Right renal cortex interstitium (tissue), 3 donors: ENCODE measurements around the gene OR11G2. TPM values are rescaled to one million over a fixed set of nuclear protein-coding genes. Genes with fewer than 3 reads are reported as not detected.
"Not testable (repeated sequence)": the region's sequence is repeated elsewhere in the genome, so short reads cannot be mapped to it uniquely, and the experiment has no call there.

ENCODE experiments used
- DNase-seq, 3 donors: peaks; one replicate each; pipeline ENCODE4 v3.0.0-alpha.2; 2013; ENCODE audit warnings: low read depth in 3 of 3, low spot score in 2 of 3
- polyA plus RNA-seq, 3 donors: library from polyadenylated mRNA; unstranded; fragments of 120-200 nt; gene quantifications; one replicate each; pipeline ENCODE4 v1.2.1, GENCODE V29; 2013; ENCODE audit not compliant: insufficient read length in 3 of 3

OR11G2 gene
- polyA plus RNA-seq, 3 donors, result not detected

GRCh38 chr14:20219033-20219432, 28.3 kb downstream of the OR11G2 start:
- DNase-seq, result no peak

DNA sequence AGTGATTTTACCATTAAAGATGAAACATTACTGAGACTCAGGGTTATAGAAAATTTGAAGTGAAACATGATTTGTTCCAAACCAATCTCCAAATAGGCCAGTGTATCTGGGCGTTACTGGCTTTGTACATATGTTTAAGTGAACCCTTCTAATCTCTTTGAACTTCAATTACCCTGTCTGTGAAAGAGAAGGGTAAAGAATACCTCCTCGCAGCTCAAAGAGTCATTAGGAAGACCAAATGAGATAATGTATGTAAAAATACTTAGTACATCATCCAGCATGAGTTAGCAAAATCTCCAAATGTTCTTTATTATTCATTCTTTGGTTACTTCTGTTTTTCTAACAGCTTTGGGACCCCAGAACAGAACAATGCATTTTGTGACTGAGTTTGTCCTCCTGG, 32.7 kb downstream of the OR11G2 start, which contains the start of gene OR11H6:
OR11H6 (plus strand) TSS at position 301 of the 400 bp plus-strand sequence; CDS start at position 301, 0 bp downstream.
- DNase-seq, result no peak

GRCh38 chr14:20228681-20229080, 38.0 kb downstream of the OR11G2 start, which contains the start of gene OR11H7:
TSS of gene OR11H7 (plus strand) at chr14:20228981.
- no peak for DNase-seq

- DNase-seq, result not testable (repeated sequence)
These were observed 44.7 kb downstream of the OR11G2 start for GRCh38 chr14:20235415-20235814.

DNA sequence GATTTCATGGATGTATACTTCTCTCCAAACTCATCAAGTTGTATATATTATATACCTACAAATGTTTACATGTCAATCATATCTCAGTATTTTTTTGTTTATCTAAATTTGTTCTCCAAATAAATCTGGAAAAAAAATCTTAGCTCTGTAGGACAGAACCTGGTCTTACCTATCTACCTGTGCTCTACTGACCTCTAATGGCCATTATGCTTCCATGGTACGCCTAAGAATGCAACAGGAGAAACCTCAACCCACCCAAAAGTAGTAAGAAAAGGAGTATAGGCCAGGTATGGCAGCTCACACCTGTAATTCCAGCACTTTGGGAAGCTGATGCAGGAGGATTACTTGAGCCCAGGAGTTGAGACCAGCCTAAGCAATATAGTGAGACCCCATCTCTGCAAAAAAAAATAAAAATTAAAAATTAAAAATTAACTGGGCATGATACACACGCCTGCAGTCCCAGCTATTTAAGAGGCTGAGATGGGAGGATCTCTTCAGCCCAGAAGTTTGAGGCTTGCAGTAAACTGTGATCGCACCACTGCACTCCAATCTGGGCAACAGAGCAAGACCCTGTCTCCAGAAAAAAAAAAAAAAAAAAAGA, 57.0 kb downstream of the OR11G2 start:
- DNase-seq, result no peak

Other genes with a start within 250 kb of the OR11G2 start
- gene OR4K15, start 215.3 kb upstream of the OR11G2 start, polyA plus RNA-seq, result not detected
- not detected for gene OR4Q2, start 188.7 kb upstream of the OR11G2 start, polyA plus RNA-seq
- not detected for gene OR4K14, start 171.6 kb upstream of the OR11G2 start, polyA plus RNA-seq
- not detected for gene OR4K13, start 154.9 kb upstream of the OR11G2 start, polyA plus RNA-seq
- gene OR4L1, start 130.9 kb upstream of the OR11G2 start, polyA plus RNA-seq, result not detected
- under 1 TPM in 2 of 3 donors, not detected in 1; 0.03 to 0.07 TPM for gene OR4K17, start 80.2 kb upstream of the OR11G2 start, polyA plus RNA-seq
- gene OR4N5, start 52.1 kb upstream of the OR11G2 start, polyA plus RNA-seq, result not detected
- gene OR11H6, start 32.8 kb downstream of the OR11G2 start, polyA plus RNA-seq, result not detected
- gene OR11H7, start 38.1 kb downstream of the OR11G2 start, polyA plus RNA-seq, result under 1 TPM; 0.43 to 0.55 (median 0.45) TPM
- gene OR11H4, start 48.4 kb downstream of the OR11G2 start, polyA plus RNA-seq, result not detected
- gene TTC5, start 115.1 kb downstream of the OR11G2 start, polyA plus RNA-seq, result 10 to 100 TPM; 26.5 to 33.5 (median 32.2) TPM
- 100 to 1,000 TPM; 115 to 138 (median 118) TPM for gene CCNB1IP1, start 142.4 kb downstream of the OR11G2 start, polyA plus RNA-seq
- gene PARP2, start 152.7 kb downstream of the OR11G2 start, polyA plus RNA-seq, result 10 to 100 TPM; 47.2 to 63.9 (median 47.3) TPM
- gene TEP1, start 222.6 kb downstream of the OR11G2 start, polyA plus RNA-seq, result 10 to 100 TPM; 17.1 to 18.4 (median 18.4) TPM
- gene KLHL33, start 245.3 kb downstream of the OR11G2 start, polyA plus RNA-seq, result under 1 TPM; 0.35 to 0.50 (median 0.45) TPM